ENCODE data around the gene NMRK2. TPM values are rescaled to one million over a fixed set of nuclear protein-coding genes. Genes with fewer than 3 reads are reported as not detected.

Gene NMRK2
- total RNA-seq, 4 donors from 2014 or later = 0.39 to 2.1 (median 0.69) TPM; not detected in 1

GRCh38 chr19:3981736-3982681, 49.1 kb downstream of the NMRK2 start:
- no peak overlapping the region for H3K4me3 ChIP-seq
- no peak for TF ChIP-seq EP300 (IDR thresholded peaks at IDR 0.05)
- TF ChIP-seq POLR2A (IDR thresholded peaks at IDR 0.05; ENCODE audit: low read depth) = no peak
- TF ChIP-seq POLR2AphosphoS5 (IDR thresholded peaks at IDR 0.05) = no peak
- TF ChIP-seq, protein P1, sequence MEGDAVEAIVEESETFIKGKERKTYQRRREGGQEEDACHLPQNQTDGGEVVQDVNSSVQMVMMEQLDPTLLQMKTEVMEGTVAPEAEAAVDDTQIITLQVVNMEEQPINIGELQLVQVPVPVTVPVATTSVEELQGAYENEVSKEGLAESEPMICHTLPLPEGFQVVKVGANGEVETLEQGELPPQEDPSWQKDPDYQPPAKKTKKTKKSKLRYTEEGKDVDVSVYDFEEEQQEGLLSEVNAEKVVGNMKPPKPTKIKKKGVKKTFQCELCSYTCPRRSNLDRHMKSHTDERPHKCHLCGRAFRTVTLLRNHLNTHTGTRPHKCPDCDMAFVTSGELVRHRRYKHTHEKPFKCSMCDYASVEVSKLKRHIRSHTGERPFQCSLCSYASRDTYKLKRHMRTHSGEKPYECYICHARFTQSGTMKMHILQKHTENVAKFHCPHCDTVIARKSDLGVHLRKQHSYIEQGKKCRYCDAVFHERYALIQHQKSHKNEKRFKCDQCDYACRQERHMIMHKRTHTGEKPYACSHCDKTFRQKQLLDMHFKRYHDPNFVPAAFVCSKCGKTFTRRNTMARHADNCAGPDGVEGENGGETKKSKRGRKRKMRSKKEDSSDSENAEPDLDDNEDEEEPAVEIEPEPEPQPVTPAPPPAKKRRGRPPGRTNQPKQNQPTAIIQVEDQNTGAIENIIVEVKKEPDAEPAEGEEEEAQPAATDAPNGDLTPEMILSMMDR (IDR thresholded peaks at IDR 0.05) = no peak
- H3K9me3 ChIP-seq = no peaks in the 10 kb centered on the region
- H3K27ac ChIP-seq (replicated peaks in 1 of 4) = peak overlapping the region; percentile 2 to 97 (median 50)
- DNase-seq (ENCODE audit: extremely low spot score) = no peak
- intact Hi-C loops (cut with DNase I) = loop anchor here (10.0 kb wide), 1 partner anchor 153 kb away; no protein-coding TSS in a partner anchor
- peaks cover 37 to 70% (median 56%) of the 10 kb centered on the region in 4 donors for H3K4me1 ChIP-seq
- WGBS = 86% methylated on average over 30 of the region's 39 CpGs
- H3K27me3 ChIP-seq = no peaks in the 10 kb centered on the region
- peaks cover 70 to 74% (median 72%) of the 10 kb centered on the region in 4 donors for H3K36me3 ChIP-seq

DNA sequence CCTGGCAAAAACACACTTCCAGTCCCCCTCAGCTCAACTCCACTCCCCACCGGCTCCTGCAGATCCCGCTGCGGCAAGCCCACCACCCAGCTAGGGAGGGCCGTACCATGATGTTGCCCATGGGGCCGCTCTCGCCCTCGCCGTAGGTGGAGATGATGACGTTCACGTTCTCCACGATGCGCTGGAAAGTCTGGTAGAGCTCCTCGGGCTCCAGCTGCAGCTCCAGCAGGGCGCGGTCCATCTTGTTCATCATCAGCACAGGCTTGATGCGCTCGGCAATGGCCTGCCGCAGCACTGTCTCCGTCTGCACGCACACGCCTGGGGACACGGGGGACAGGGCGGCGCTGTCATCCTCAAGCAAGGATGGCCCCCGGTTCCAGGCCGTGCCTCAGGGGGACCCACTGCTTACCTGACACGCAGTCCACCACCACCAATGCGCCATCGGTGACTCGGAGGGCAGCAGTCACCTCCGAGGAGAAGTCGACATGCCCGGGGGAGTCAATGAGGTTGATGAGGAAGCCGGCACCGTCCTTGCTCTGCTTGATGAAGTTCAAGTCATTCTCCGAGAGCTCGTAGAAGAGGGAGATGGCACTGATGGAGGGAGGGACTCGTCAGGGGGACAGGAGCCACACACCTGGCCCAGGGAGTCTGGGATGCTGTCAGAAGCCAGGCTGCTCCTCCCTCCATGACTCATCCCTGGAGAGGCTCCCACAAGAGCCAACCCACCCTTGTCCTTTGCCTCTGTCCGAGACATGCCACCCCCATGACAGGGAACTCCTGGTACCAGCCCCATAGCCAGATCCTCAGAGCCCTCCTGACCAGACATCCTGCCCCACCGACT, 50.1 kb downstream of the NMRK2 start:
- H3K9me3 ChIP-seq = no peaks in the 10 kb centered on the region
- peaks cover 45 to 79% (median 61%) of the 10 kb centered on the region in 4 donors for H3K4me1 ChIP-seq
- H3K27ac ChIP-seq (replicated peaks in 1 of 4) = peak overlapping the region; percentile 93 to 98 (median 95)
- no peaks in the 10 kb centered on the region for H3K27me3 ChIP-seq
- WGBS = 75% methylated on average over 10 of the region's 40 CpGs
- TF ChIP-seq POLR2AphosphoS5 (IDR thresholded peaks at IDR 0.05) = no peak
- TF ChIP-seq EP300 (IDR thresholded peaks at IDR 0.05) = no peak
- TF ChIP-seq, protein P1 (IDR thresholded peaks at IDR 0.05) = no peak
- no peak for TF ChIP-seq POLR2A (IDR thresholded peaks at IDR 0.05; ENCODE audit: low read depth)
- peak overlapping the region; percentile 71 to 99 (median 84) for H3K4me3 ChIP-seq
- no peak for DNase-seq (ENCODE audit: extremely low spot score)
- intact Hi-C loops (cut with DNase I) = loop anchor here (10.0 kb wide), 1 partner anchor 152 kb away; no protein-coding TSS in a partner anchor
- peaks cover 61 to 65% (median 62%) of the 10 kb centered on the region in 4 donors for H3K36me3 ChIP-seq

DNA sequence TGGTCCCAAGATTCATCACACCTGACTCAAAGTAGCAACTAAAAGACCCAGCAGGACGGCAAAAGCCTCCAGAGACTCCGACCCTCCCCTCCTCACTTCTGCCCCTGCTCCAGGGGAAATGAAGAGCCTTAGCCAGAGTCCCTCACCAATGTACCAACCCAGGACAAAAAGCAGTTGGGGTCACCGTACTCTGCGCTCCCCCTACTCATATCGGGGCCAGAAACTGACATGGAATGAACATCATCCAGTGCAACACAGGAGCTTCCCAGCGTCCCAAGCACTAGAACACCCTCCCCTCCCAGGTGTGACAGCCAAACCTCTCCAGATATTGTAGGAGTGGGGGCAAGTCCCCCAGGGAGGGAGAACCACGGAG, 50.7 kb downstream of the NMRK2 start:
- Histone ChIP-seq H3K4me3 (peak overlapping the region; percentile 71 to 99 (median 84)), H3K27ac (replicated peaks in 1 of 4) (peak overlapping the region; percentile 93 to 98 (median 95)), H3K4me1 (peaks cover 48 to 85% (median 65%) of the 10 kb centered on the region in 4 donors), H3K36me3 (peaks cover 54 to 59% (median 56%) of the 10 kb centered on the region in 4 donors), H3K27me3 (no peaks in the 10 kb centered on the region), H3K9me3 (no peaks in the 10 kb centered on the region)
- WGBS = 61% methylated on average over 5 of the region's 7 CpGs
- no peak for TF ChIP-seq EP300 (IDR thresholded peaks at IDR 0.05)
- TF ChIP-seq, protein P1 (IDR thresholded peaks at IDR 0.05) = no peak
- no peak for TF ChIP-seq POLR2AphosphoS5 (IDR thresholded peaks at IDR 0.05)
- TF ChIP-seq POLR2A (IDR thresholded peaks at IDR 0.05; ENCODE audit: low read depth) = no peak
- DNase-seq (ENCODE audit: extremely low spot score) = no peak
- intact Hi-C loops (cut with DNase I) = loop anchor here (10.0 kb wide), 1 partner anchor 151 kb away; no protein-coding TSS in a partner anchor

DNA sequence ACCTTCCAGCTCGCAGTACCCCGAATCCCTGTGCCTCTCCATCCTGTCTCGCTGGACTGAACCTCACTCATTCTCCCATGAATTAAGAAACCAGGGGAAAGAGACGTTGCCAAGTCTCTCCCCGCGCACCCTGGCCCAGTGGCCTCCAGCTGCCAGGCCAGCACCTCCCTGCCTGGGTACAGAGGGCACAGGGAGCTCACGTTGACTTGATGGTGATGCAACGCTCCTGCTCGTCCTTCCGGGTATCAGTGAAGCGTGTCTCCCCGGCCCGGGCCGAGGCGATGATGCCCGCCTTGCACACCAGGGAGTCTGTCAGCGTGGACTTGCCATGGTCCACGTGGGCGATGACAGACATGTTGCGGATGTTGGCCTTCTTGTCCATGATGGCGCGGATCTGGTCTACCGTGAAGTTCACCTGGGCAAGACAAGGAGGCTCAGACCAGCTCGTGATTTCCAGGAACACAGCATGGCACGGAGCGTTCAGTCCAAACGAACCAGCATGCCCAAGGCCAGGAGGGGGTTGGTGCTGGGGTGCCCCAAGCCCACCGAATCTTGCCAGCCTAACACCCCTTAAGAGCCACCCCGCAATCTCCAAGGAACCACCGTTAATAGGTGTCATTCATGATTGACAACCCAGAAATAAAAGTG, 51.2 kb downstream of the NMRK2 start:
- TF ChIP-seq, protein P1 (IDR thresholded peaks at IDR 0.05) = no peak
- TF ChIP-seq EP300 (IDR thresholded peaks at IDR 0.05) (no peak), POLR2AphosphoS5 (IDR thresholded peaks at IDR 0.05) (peak; percentile 34 to 49), POLR2A (IDR thresholded peaks at IDR 0.05; ENCODE audit: low read depth) (no peak)
- no peak for DNase-seq (ENCODE audit: extremely low spot score)
- H3K4me3 ChIP-seq = peak overlapping the region; percentile 71 to 99 (median 84)
- H3K27ac ChIP-seq (replicated peaks in 1 of 4) = peak overlapping the region; percentile 93 to 98 (median 95)
- intact Hi-C loops (cut with DNase I) = loop anchor here (10.0 kb wide), 1 partner anchor 151 kb away; no protein-coding TSS in a partner anchor
- peaks cover 49 to 53% (median 51%) of the 10 kb centered on the region in 4 donors for H3K36me3 ChIP-seq
- H3K27me3 ChIP-seq = no peaks in the 10 kb centered on the region
- peaks cover 48 to 85% (median 65%) of the 10 kb centered on the region in 4 donors for H3K4me1 ChIP-seq
- 27% methylated on average over 17 of the region's 30 CpGs for WGBS
- H3K9me3 ChIP-seq = no peaks in the 10 kb centered on the region

Measured in esophagus muscularis mucosa (tissue), 4 donors.